Activated B cell treated with CpG ODN at 0.5 μM for 24 hours (primary cell): ENCODE data around the gene CDC20B. TPM values are rescaled to one million over a fixed set of nuclear protein-coding genes. Genes with fewer than 3 reads are reported as not detected.

ENCODE experiments used
- ATAC-seq: fragments of 200-7000 bp; cut with Tn5 transposase; one replicate; pipeline ENCODE4 v1.10.0; 2021; ENCODE audit warnings: low read depth, mild to moderate bottlenecking, moderate library complexity
- CTCF ChIA-PET: fragments of 350-600 bp; sonication (Branson Sonifier 250); formaldehyde crosslinking; loops from one replicate; lab custom pipeline; 2021; ENCODE audit warnings: antibody characterized with exemption; lab: Charles Lee
- POLR2A ChIA-PET: fragments of 350-600 bp; sonication (Branson Sonifier 250); formaldehyde crosslinking; loops from one replicate; lab custom pipeline; 2021; ENCODE audit warnings: antibody characterized with exemption; lab: Charles Lee
- DNase-seq: peaks from one replicate; pipeline ENCODE4 v3.0.0; 2022
- H3K27ac Mint-ChIP-seq: one replicate; pipeline ENCODE4 v1.8.0; 2020; ENCODE audit warnings: mixed read lengths
- H3K27me3 Mint-ChIP-seq: one replicate; pipeline ENCODE4 v1.8.0; 2021; ENCODE audit warnings: mixed read lengths
- H3K36me3 Mint-ChIP-seq: one replicate; pipeline ENCODE4 v1.8.0; 2021; ENCODE audit warnings: low read depth, mixed read lengths
- H3K4me1 Mint-ChIP-seq: one replicate; pipeline ENCODE4 v1.8.0; 2021; ENCODE audit warnings: mixed read lengths
- H3K4me3 Mint-ChIP-seq: one replicate; pipeline ENCODE4 v1.8.0; 2020; ENCODE audit warnings: mild to moderate bottlenecking, mixed read lengths
- H3K9me3 Mint-ChIP-seq: one replicate; pipeline ENCODE4 v1.8.0; 2020; ENCODE audit warnings: mixed read lengths
- intact Hi-C: fragments of 100-400 bp; cut with micrococcal nuclease; formaldehyde crosslinking; loops from one replicate; pipeline ENCODE4 v1.15.1; 2024
- total RNA-seq: library from RNA; stranded (reverse); gene quantifications from 2 replicates; pipeline ENCODE4 v1.2.3, GENCODE V29; 2022
- TF ChIP-seq, protein P1 (sequence below): fragments of 200-600 bp; IDR thresholded peaks from one replicate; pipeline ENCODE4 v1.8.0; 2022; ENCODE audit warnings: antibody characterized with exemption, mild to moderate bottlenecking

CDC20B gene
- total RNA-seq, 1 donor from 2014 or later: not detected

DNA sequence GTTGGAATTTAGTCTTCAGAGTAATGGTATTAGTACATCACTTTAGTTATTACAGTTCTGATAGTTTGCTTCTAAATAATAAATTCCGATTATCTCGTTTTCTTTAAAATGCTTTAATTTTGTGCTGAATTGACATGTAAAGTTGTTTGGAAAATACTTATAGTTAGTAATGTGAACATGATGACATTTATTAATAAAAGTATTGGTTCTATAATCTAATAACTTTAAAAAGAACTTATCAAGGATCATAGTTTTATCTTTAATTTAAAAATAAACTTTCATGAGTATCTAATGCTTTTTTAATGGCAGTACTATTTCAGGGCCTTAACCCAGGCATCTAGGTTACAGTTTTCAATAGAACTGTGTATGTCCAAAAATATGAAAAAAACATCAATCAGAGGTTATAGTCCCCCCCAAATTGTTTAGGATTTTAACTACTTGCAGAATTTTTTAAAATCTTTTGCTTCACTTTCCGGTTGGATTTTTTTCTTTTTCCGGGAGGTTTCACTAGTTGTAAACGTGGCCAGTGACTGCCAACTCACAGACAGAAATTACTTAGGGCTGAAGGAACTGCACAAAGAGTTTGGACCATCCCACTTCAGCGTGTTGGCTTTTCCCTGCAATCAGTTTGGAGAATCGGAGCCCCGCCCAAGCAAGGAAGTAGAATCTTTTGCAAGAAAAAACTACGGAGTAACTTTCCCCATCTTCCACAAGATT lies 12.3 kb downstream of the CDC20B start:
- no peak overlapping the region for H3K27ac Mint-ChIP-seq
- TF ChIP-seq, protein P1, sequence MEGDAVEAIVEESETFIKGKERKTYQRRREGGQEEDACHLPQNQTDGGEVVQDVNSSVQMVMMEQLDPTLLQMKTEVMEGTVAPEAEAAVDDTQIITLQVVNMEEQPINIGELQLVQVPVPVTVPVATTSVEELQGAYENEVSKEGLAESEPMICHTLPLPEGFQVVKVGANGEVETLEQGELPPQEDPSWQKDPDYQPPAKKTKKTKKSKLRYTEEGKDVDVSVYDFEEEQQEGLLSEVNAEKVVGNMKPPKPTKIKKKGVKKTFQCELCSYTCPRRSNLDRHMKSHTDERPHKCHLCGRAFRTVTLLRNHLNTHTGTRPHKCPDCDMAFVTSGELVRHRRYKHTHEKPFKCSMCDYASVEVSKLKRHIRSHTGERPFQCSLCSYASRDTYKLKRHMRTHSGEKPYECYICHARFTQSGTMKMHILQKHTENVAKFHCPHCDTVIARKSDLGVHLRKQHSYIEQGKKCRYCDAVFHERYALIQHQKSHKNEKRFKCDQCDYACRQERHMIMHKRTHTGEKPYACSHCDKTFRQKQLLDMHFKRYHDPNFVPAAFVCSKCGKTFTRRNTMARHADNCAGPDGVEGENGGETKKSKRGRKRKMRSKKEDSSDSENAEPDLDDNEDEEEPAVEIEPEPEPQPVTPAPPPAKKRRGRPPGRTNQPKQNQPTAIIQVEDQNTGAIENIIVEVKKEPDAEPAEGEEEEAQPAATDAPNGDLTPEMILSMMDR: no peak
- CTCF ChIA-PET: interaction anchor here (1.4 to 2.1 kb wide), 4 partner anchors 10 to 643 kb away, joined by 4 to 7 read pairs (median 5); partner anchors contain the start of gene SNX18
- H3K4me1 Mint-ChIP-seq: peaks cover 4% of the 10 kb centered on the region
- POLR2A ChIA-PET: no interaction called here
- intact Hi-C loops: no loop called here
- ATAC-seq: no peak
- DNase-seq: no peak
- peaks cover under 1% of the 10 kb centered on the region for H3K9me3 Mint-ChIP-seq
- no peak overlapping the region for H3K4me3 Mint-ChIP-seq
- peaks cover 42% of the 10 kb centered on the region for H3K27me3 Mint-ChIP-seq
- H3K36me3 Mint-ChIP-seq: no peaks in the 10 kb centered on the region

DNA sequence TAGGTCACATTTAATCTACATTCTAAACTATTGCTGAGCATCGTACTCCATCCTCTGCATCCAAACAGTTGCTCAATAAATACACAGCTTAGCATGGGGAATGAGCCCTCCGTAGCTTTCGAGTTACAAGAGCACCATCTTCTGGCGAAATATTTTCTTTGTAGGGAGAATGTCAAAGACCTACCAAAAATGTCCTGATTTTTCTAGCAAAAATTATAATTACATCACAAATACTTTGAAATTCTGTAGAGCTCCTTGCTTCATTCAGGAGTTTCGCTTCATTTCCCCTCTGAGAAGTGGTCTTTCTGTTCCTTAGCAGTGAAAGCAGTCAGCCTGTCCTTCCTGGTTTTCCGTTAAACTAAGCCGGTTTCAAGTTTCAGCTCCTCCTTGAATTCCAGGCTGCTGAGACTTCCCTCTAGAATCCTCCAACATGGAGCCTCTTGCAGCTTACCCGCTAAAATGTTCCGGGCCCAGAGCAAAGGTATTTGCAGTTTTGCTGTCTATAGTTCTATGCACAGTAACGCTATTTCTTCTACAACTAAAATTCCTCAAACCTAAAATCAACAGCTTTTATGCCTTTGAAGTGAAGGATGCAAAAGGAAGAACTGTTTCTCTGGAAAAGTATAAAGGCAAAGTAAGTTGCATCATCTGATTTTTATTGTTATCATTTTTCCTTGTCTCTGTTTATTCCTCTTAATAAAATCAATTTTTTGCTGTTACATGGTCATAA lies 13.0 kb downstream of the CDC20B start, which contains the start of gene GPX8:
Gene GPX8, plus strand, starts transcription at position 409 of the 730 bp plus-strand sequence. Its CDS starts 22 bp downstream, at position 431.
- peaks cover 41% of the 10 kb centered on the region for H3K27me3 Mint-ChIP-seq
- no peak within 1 kb of the TSS for H3K4me3 Mint-ChIP-seq
- H3K36me3 Mint-ChIP-seq: no peaks in the 10 kb centered on the region
- H3K27ac Mint-ChIP-seq: no peak within 1 kb of the TSS
- peaks cover 2% of the 10 kb centered on the region for H3K9me3 Mint-ChIP-seq
- intact Hi-C loops: no loop called here
- ChIA-PET CTCF (interaction anchor here (0.6 to 1.5 kb wide), 4 partner anchors 11 to 643 kb away, joined by 3 to 7 read pairs (median 4); partner anchors contain the start of gene SNX18), POLR2A (no interaction called here)
- no peak for DNase-seq
- TF ChIP-seq, protein P1: no peak
- H3K4me1 Mint-ChIP-seq: peaks cover 4% of the 10 kb centered on the region
- no peak for ATAC-seq

DNA sequence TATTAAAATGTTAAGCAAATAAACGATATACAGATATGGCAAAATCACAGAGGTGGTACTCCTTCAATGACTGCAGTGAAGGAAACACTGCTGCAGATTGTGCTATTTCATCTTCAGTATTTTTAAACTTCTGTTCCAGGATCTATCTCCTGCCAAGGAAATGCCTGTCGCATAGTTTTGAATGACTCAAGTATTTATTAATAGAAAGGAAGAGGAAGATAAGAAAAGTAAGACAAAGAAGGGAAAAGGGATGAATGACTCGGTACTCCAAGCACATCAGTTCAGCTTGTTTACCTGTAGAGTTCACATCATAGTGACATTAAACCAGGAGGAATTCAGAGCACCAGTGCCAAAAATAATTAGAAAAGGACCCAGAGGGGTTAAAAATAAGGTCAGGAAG lies 18.1 kb downstream of the CDC20B start:
- ATAC-seq: no peak
- intact Hi-C loops: no loop called here
- peaks cover 37% of the 10 kb centered on the region for H3K27me3 Mint-ChIP-seq
- ChIA-PET POLR2A (no interaction called here), CTCF (no interaction called here)
- H3K4me3 Mint-ChIP-seq: no peak overlapping the region
- no peak for DNase-seq
- no peaks in the 10 kb centered on the region for H3K36me3 Mint-ChIP-seq
- H3K9me3 Mint-ChIP-seq: peaks cover 2% of the 10 kb centered on the region
- peaks cover 3% of the 10 kb centered on the region for H3K4me1 Mint-ChIP-seq
- TF ChIP-seq, protein P1: no peak
- no peak overlapping the region for H3K27ac Mint-ChIP-seq

DNA sequence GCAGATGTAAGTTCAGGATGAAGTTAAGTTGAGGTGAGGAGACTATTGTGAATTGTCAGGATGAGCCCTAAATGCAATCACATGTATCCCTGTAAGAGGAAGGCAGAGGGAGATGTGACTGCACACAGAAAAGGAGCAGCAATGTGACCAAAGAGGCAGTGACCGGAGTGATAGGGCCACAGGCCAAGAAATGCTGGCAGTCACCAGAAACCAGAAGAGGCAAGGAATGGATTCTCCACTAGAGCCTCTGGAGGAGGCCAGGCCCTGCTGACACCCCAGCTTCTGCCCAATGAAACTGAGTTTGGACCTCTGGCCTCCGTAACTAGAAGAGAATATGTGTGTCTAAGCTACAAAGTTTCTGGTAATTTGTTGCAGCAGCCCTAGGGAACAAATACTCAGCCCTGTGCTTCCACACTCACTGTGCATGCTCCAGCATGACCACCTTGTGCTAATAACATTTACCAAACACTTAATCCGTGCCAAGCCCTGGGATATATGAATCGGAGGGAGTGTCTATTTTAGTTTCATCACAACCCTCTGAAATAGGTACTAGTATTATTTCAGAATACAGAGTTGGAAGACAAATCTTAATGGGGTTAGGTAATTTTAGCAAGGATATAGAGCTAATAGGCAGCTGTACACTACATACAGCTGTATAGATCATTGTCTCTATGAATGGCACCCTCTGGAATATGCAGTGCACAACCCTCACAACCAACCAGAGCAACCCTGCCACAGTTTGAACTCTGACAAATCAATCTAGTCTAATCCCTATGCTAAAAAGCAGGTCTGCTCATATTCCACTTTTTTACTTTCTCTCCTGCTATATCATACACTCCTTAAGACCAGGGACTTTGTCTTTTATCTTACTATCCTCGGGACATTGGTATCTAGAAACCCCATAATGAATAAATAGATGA lies 20.8 kb downstream of the CDC20B start:
- no peak overlapping the region for H3K4me3 Mint-ChIP-seq
- peaks cover 27% of the 10 kb centered on the region for H3K27me3 Mint-ChIP-seq
- intact Hi-C loops: no loop called here
- H3K9me3 Mint-ChIP-seq: peaks cover 2% of the 10 kb centered on the region
- no peak overlapping the region for H3K27ac Mint-ChIP-seq
- ATAC-seq (no peak), DNase-seq (no peak)
- TF ChIP-seq, protein P1: no peak
- H3K36me3 Mint-ChIP-seq: no peaks in the 10 kb centered on the region
- no peaks in the 10 kb centered on the region for H3K4me1 Mint-ChIP-seq
- ChIA-PET CTCF (no interaction called here), POLR2A (no interaction called here)
